CD4-positive, alpha-beta T cell (primary cell): Measurements from ENCODE around the gene AANAT. TPM values are rescaled to one million over a fixed set of nuclear protein-coding genes. Genes with fewer than 3 reads are reported as not detected.
A peak's percentile ranks its signal among the peaks of the same experiment; 100 is the strongest.

Experiments
- ATAC-seq: fragments of 200-7000 bp; cut with Tn5 transposase; one replicate; pipeline ENCODE4 v1.10.0; 2022; ENCODE audit warnings: mild to moderate bottlenecking; ENCODE audit not compliant: poor library complexity
- CTCF ChIA-PET: fragments of 350-600 bp; sonication (Branson Sonifier 250); formaldehyde crosslinking; loops from one replicate; lab custom pipeline; 2021; ENCODE audit warnings: antibody characterized with exemption, inconsistent platforms; lab: Charles Lee
- POLR2A ChIA-PET: fragments of 350-600 bp; sonication (Branson Sonifier 250); formaldehyde crosslinking; loops from one replicate; lab custom pipeline; 2021; ENCODE audit warnings: antibody characterized with exemption, inconsistent platforms; lab: Charles Lee
- DNase-seq, 14 experiments: peaks; one replicate each; pipeline ENCODE4 v3.0.0-alpha.2; 2013 to 2020; ENCODE audit warnings: mixed read lengths in 2 of 14
- H3K27ac ChIP-seq, 2 donors: one replicate each; pipeline versions ENCODE4 v1.5.1 to v1.7.0; 2013; ENCODE audit warnings: low read length in 2 of 2, low read depth in 1 of 2, mild to moderate bottlenecking in 1 of 2
- H3K27me3 ChIP-seq, 2 experiments: 1 replicate in 1 of 2; 2 replicates in 1 of 2; pipeline versions ENCODE4 v1.6.1 to v1.7.0; 2013; ENCODE audit warnings: low read length in 2 of 2, control low read depth in 1 of 2, mild to moderate bottlenecking in 1 of 2, moderate library complexity in 1 of 2; ENCODE audit not compliant: insufficient read depth in 2 of 2, control insufficient read depth in 1 of 2
- H3K36me3 ChIP-seq: one replicate; pipeline ENCODE4 v1.6.1; 2013; ENCODE audit warnings: low read length, control low read depth; ENCODE audit not compliant: insufficient read depth
- H3K4me1 ChIP-seq: one replicate; pipeline ENCODE4 v1.6.1; 2013; ENCODE audit warnings: low read length, control low read depth; ENCODE audit not compliant: insufficient read depth
- H3K4me3 ChIP-seq: one replicate; pipeline ENCODE4 v1.5.1; 2013; ENCODE audit warnings: mild to moderate bottlenecking, low read length, moderate library complexity
- H3K9me3 ChIP-seq, 2 experiments: 1 replicate in 1 of 2; 2 replicates in 1 of 2; pipeline versions ENCODE4 v1.6.1 to v1.7.0; 2013; ENCODE audit warnings: low read length in 2 of 2, mild to moderate bottlenecking in 2 of 2, control low read depth in 1 of 2, moderate library complexity in 1 of 2; ENCODE audit not compliant: control insufficient read depth in 1 of 2, insufficient read depth in 1 of 2
- H3K27ac Mint-ChIP-seq: one replicate; pipeline ENCODE4 v1.8.0; 2020; ENCODE audit warnings: mixed read lengths
- H3K27me3 Mint-ChIP-seq: one replicate; pipeline ENCODE4 v1.8.0; 2021; ENCODE audit warnings: mixed read lengths
- H3K36me3 Mint-ChIP-seq: one replicate; pipeline ENCODE4 v1.8.0; 2021; ENCODE audit warnings: low read depth, mixed read lengths
- H3K4me1 Mint-ChIP-seq: one replicate; pipeline ENCODE4 v1.8.0; 2021; ENCODE audit warnings: low read depth, mixed read lengths
- H3K4me3 Mint-ChIP-seq: one replicate; pipeline ENCODE4 v1.8.0; 2020; ENCODE audit warnings: mild to moderate bottlenecking, mixed read lengths
- H3K9me3 Mint-ChIP-seq: one replicate; pipeline ENCODE4 v1.8.0; 2020; ENCODE audit warnings: mixed read lengths
- intact Hi-C, 2 experiments: fragments of 100-400 bp; cut with DNase I in 1 of 2; cut with micrococcal nuclease in 1 of 2; formaldehyde crosslinking; loops; one replicate each; pipeline versions ENCODE4 v1.15.1 to v1.9.0; 2023 to 2025; cut with DNase I, micrococcal nuclease
- total RNA-seq, 174 experiments: library from RNA in 2 of 174; stranded (reverse) in 2 of 174; gene quantifications; one replicate each; pipeline ENCODE4 v1.2.3 and lab custom pipeline; 2021 to 2026
- TF ChIP-seq, protein P1 (sequence below): fragments of 200-600 bp; IDR thresholded peaks from one replicate; pipeline ENCODE4 v1.8.0; 2022; ENCODE audit warnings: antibody characterized with exemption, mild to moderate bottlenecking

Gene AANAT
- total RNA-seq, 2 experiments from 2014 or later: 0.14 TPM; not detected in 1

DNA sequence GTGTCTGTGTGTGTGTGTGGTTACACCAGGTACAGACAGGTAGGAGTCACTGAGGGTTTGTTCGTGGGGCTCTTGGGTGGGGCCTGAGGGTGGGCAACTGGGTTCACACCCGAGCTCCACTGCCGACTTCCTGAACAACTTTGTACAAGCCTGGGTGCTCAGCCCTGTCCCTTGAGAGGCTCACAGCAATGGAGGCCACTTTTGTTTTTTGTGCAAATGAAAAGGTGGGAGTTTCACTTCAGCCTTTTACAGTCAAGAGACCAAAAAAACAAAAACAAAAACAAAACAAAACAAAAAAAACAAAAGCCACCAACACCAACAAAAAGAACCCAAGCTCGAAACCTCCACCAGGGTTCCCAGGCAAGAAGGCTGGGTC is 31.5 kb downstream of the AANAT start:
- Histone ChIP-seq H3K27me3 (no peaks in the 10 kb centered on the region), H3K4me1 (peaks cover 67% of the 10 kb centered on the region), H3K27ac (no peak overlapping the region), H3K9me3 (no peaks in the 10 kb centered on the region), H3K36me3 (peaks cover 2% of the 10 kb centered on the region), H3K4me3 (peak overlapping the region; percentile 6)
- peak in 1 of 14 experiments; percentile 47 for DNase-seq
- H3K36me3 Mint-ChIP-seq: no peaks in the 10 kb centered on the region
- no peaks in the 10 kb centered on the region for H3K27me3 Mint-ChIP-seq
- no peaks in the 10 kb centered on the region for H3K9me3 Mint-ChIP-seq
- TF ChIP-seq, protein P1, sequence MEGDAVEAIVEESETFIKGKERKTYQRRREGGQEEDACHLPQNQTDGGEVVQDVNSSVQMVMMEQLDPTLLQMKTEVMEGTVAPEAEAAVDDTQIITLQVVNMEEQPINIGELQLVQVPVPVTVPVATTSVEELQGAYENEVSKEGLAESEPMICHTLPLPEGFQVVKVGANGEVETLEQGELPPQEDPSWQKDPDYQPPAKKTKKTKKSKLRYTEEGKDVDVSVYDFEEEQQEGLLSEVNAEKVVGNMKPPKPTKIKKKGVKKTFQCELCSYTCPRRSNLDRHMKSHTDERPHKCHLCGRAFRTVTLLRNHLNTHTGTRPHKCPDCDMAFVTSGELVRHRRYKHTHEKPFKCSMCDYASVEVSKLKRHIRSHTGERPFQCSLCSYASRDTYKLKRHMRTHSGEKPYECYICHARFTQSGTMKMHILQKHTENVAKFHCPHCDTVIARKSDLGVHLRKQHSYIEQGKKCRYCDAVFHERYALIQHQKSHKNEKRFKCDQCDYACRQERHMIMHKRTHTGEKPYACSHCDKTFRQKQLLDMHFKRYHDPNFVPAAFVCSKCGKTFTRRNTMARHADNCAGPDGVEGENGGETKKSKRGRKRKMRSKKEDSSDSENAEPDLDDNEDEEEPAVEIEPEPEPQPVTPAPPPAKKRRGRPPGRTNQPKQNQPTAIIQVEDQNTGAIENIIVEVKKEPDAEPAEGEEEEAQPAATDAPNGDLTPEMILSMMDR: no peak
- no peak overlapping the region for H3K27ac Mint-ChIP-seq
- H3K4me1 Mint-ChIP-seq: peaks cover 39% of the 10 kb centered on the region
- intact Hi-C loops: no loop called here
- ChIA-PET POLR2A (interaction anchor here (0.6 to 1.1 kb wide), 2 partner anchors 16 to 62 kb away, joined by 3 read pairs; no protein-coding TSS in a partner anchor), CTCF (interaction anchor here (1.1 to 1.4 kb wide), 2 partner anchors 24 to 90 kb away, joined by 3 to 4 read pairs; no protein-coding TSS in a partner anchor)
- no peak for ATAC-seq
- H3K4me3 Mint-ChIP-seq: peak overlapping the region; percentile 7

DNA sequence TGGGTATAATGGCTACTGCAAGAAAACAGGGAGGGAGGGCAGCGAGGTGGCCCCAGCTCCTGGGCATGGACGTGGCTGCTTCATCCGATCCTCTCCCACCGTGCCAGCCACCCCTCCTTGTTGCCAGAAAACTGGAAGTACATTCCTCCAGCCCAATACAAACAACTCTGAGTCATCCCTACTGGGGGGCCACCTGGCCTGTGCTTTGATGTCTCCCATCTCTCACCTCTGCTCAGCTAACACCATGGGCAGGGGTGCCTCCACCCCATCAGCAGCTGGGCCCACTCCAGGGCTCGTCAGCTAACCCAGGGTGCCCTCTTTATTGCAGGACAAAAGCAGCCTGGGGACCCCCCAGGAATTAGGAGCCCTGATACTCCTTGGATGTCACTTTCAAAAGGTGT is 31.9 kb downstream of the AANAT start:
- Histone ChIP-seq H3K4me1 (peaks cover 63% of the 10 kb centered on the region), H3K27me3 (no peaks in the 10 kb centered on the region), H3K9me3 (no peaks in the 10 kb centered on the region), H3K4me3 (peak overlapping the region; percentile 6), H3K36me3 (peaks cover 2% of the 10 kb centered on the region), H3K27ac (no peak overlapping the region)
- POLR2A ChIA-PET: interaction anchor here (1.1 to 1.6 kb wide), 2 partner anchors 16 to 46 kb away, joined by 3 to 8 read pairs; partner anchors contain the start of gene UBE2O
- ATAC-seq (no peak), DNase-seq (no peak)
- intact Hi-C loops: no loop called here
- Mint-ChIP-seq H3K27me3 (no peaks in the 10 kb centered on the region), H3K9me3 (no peaks in the 10 kb centered on the region), H3K27ac (no peak overlapping the region), H3K36me3 (no peaks in the 10 kb centered on the region), H3K4me3 (peak overlapping the region; percentile 84), H3K4me1 (peaks cover 37% of the 10 kb centered on the region)
- CTCF ChIA-PET: interaction anchor here (1.1 to 1.4 kb wide), 2 partner anchors 24 to 91 kb away, joined by 3 to 4 read pairs; no protein-coding TSS in a partner anchor
- TF ChIP-seq, protein P1: no peak

- Mint-ChIP-seq H3K4me3 (peak overlapping the region; percentile 84), H3K36me3 (no peaks in the 10 kb centered on the region), H3K27me3 (no peaks in the 10 kb centered on the region), H3K27ac (peak overlapping the region; percentile 7), H3K4me1 (peaks cover 37% of the 10 kb centered on the region), H3K9me3 (no peaks in the 10 kb centered on the region)
- Histone ChIP-seq H3K27ac (no peak overlapping the region), H3K4me1 (peaks cover 59% of the 10 kb centered on the region), H3K4me3 (peak overlapping the region; percentile 74), H3K9me3 (no peaks in the 10 kb centered on the region), H3K27me3 (no peaks in the 10 kb centered on the region), H3K36me3 (peaks cover 2% of the 10 kb centered on the region)
- ChIA-PET POLR2A (interaction anchor here (0.6 to 1.6 kb wide), 2 partner anchors 47 to 142 kb away, joined by 7 to 8 read pairs; partner anchors contain the start of gene UBE2O), CTCF (interaction anchor here (1.4 to 1.6 kb wide), 3 partner anchors 23 to 124 kb away, joined by 3 to 4 read pairs (median 3); no protein-coding TSS in a partner anchor)
- DNase-seq: peak in 3 of 14 experiments; percentile 24 to 49 (median 44)
- intact Hi-C loops: loop anchor here (2.0 to 10.0 kb wide), 3 partner anchors 47 to 398 kb away; partner anchors contain the start of genes EXOC7 (in 1 of the 2), QRICH2 (in 1 of the 2) and UBE2O (in 1 of the 2)
- TF ChIP-seq, protein P1: no peak
- ATAC-seq: no peak
Observed at GRCh38 chr17:76500074-76500746, 32.8 kb downstream of the AANAT start.
